ENCODE results near the gene AKT3. TPM values are rescaled to one million over a fixed set of nuclear protein-coding genes. Genes with fewer than 3 reads are reported as not detected.
A peak's percentile ranks its signal among the peaks of the same experiment; 100 is the strongest.

AKT3 gene
- total RNA-seq, 2 experiments from 2014 or later = 80.4 to 88.5 TPM

- H3K4me1 Mint-ChIP-seq (ENCODE audit: low read depth) = peaks cover 82% of the 10 kb centered on the region
- H3K36me3 Mint-ChIP-seq (ENCODE audit: low read depth) = peaks cover 9% of the 10 kb centered on the region
- no peaks in the 10 kb centered on the region for H3K27me3 ChIP-seq (ENCODE audit: control insufficient read depth in 1 of 2, insufficient read depth in 2 of 2, low read length in 2 of 2)
- H3K9me3 ChIP-seq (ENCODE audit: control insufficient read depth in 1 of 2, insufficient read depth in 1 of 2, low read length in 2 of 2) = no peaks in the 10 kb centered on the region
- peak overlapping the region; percentile 31 for H3K27ac Mint-ChIP-seq
- ChIA-PET POLR2A (no interaction called here), CTCF (no interaction called here)
- no peaks in the 10 kb centered on the region for H3K27me3 Mint-ChIP-seq
- H3K4me3 ChIP-seq (ENCODE audit: low read length) = no peak overlapping the region
- intact Hi-C loops (cut with DNase I, micrococcal nuclease) = no loop called here
- peaks cover 7% of the 10 kb centered on the region for H3K36me3 ChIP-seq (ENCODE audit: insufficient read depth, low read length)
- no peak for ATAC-seq (ENCODE audit: poor library complexity)
- TF ChIP-seq CTCF (IDR thresholded peaks at IDR 0.05) = no peak
- DNase-seq = no peak
- no peak overlapping the region for H3K27ac ChIP-seq (ENCODE audit: low read depth in 1 of 2, low read length in 2 of 2)
- H3K4me1 ChIP-seq (ENCODE audit: insufficient read depth, low read length) = peaks cover 12% of the 10 kb centered on the region
- no peaks in the 10 kb centered on the region for H3K9me3 Mint-ChIP-seq
- no peak overlapping the region for H3K4me3 Mint-ChIP-seq
Observed at GRCh38 chr1:243790404-243790803, 59.6 kb downstream of the AKT3 start.

- Mint-ChIP-seq H3K27me3 (no peaks in the 10 kb centered on the region), H3K9me3 (no peaks in the 10 kb centered on the region), H3K27ac (no peak overlapping the region), H3K4me1 (ENCODE audit: low read depth) (peaks cover 74% of the 10 kb centered on the region), H3K4me3 (no peak overlapping the region), H3K36me3 (ENCODE audit: low read depth) (peaks cover 9% of the 10 kb centered on the region)
- intact Hi-C loops (cut with DNase I, micrococcal nuclease) = no loop called here
- Histone ChIP-seq H3K4me1 (ENCODE audit: insufficient read depth, low read length) (peaks cover 8% of the 10 kb centered on the region), H3K27me3 (ENCODE audit: control insufficient read depth in 1 of 2, insufficient read depth in 2 of 2, low read length in 2 of 2) (no peaks in the 10 kb centered on the region), H3K36me3 (ENCODE audit: insufficient read depth, low read length) (peaks cover 8% of the 10 kb centered on the region), H3K27ac (ENCODE audit: low read depth in 1 of 2, low read length in 2 of 2) (no peak overlapping the region), H3K4me3 (ENCODE audit: low read length) (no peak overlapping the region), H3K9me3 (ENCODE audit: control insufficient read depth in 1 of 2, insufficient read depth in 1 of 2, low read length in 2 of 2) (no peaks in the 10 kb centered on the region)
- ChIA-PET POLR2A (interaction anchor here (0.9 kb wide), 1 partner anchor 27 kb away, joined by 3 read pairs; no protein-coding TSS in a partner anchor), CTCF (interaction anchor here (1.3 kb wide), 1 partner anchor 9 kb away, joined by 5 read pairs; no protein-coding TSS in a partner anchor)
- TF ChIP-seq CTCF (IDR thresholded peaks at IDR 0.05) = no peak
- ATAC-seq (ENCODE audit: poor library complexity) (no peak), DNase-seq (no peak)
Observed at GRCh38 chr1:243786531-243786930, 63.5 kb downstream of the AKT3 start.

- DNase-seq = no peak
- H3K4me3 ChIP-seq (ENCODE audit: low read length) = no peak overlapping the region
- Mint-ChIP-seq H3K9me3 (no peaks in the 10 kb centered on the region), H3K36me3 (ENCODE audit: low read depth) (peaks cover 7% of the 10 kb centered on the region), H3K4me1 (ENCODE audit: low read depth) (peaks cover 54% of the 10 kb centered on the region), H3K27ac (no peak overlapping the region), H3K27me3 (no peaks in the 10 kb centered on the region), H3K4me3 (no peak overlapping the region)
- peaks cover 8% of the 10 kb centered on the region for H3K4me1 ChIP-seq (ENCODE audit: insufficient read depth, low read length)
- H3K27ac ChIP-seq (ENCODE audit: low read depth in 1 of 2, low read length in 2 of 2) = no peak overlapping the region
- POLR2A ChIA-PET = no interaction called here
- no peaks in the 10 kb centered on the region for H3K27me3 ChIP-seq (ENCODE audit: control insufficient read depth in 1 of 2, insufficient read depth in 2 of 2, low read length in 2 of 2)
- intact Hi-C loops (cut with DNase I, micrococcal nuclease) = no loop called here
- CTCF ChIA-PET = interaction anchor here (0.6 to 1.6 kb wide), 2 partner anchors 11 to 217 kb away, joined by 3 read pairs; no protein-coding TSS in a partner anchor
- no peak for TF ChIP-seq CTCF (IDR thresholded peaks at IDR 0.05)
- peaks cover 8% of the 10 kb centered on the region for H3K36me3 ChIP-seq (ENCODE audit: insufficient read depth, low read length)
- no peaks in the 10 kb centered on the region for H3K9me3 ChIP-seq (ENCODE audit: control insufficient read depth in 1 of 2, insufficient read depth in 1 of 2, low read length in 2 of 2)
- no peak for ATAC-seq (ENCODE audit: poor library complexity)
Observed at GRCh38 chr1:243784506-243784905, 65.5 kb downstream of the AKT3 start.
